ENCODE measurements around the gene SIGLEC1. TPM values are rescaled to one million over a fixed set of nuclear protein-coding genes. Genes with fewer than 3 reads are reported as not detected.

The SIGLEC1 gene
- total RNA-seq, 1 donor from 2014 or later: 114 TPM

DNA sequence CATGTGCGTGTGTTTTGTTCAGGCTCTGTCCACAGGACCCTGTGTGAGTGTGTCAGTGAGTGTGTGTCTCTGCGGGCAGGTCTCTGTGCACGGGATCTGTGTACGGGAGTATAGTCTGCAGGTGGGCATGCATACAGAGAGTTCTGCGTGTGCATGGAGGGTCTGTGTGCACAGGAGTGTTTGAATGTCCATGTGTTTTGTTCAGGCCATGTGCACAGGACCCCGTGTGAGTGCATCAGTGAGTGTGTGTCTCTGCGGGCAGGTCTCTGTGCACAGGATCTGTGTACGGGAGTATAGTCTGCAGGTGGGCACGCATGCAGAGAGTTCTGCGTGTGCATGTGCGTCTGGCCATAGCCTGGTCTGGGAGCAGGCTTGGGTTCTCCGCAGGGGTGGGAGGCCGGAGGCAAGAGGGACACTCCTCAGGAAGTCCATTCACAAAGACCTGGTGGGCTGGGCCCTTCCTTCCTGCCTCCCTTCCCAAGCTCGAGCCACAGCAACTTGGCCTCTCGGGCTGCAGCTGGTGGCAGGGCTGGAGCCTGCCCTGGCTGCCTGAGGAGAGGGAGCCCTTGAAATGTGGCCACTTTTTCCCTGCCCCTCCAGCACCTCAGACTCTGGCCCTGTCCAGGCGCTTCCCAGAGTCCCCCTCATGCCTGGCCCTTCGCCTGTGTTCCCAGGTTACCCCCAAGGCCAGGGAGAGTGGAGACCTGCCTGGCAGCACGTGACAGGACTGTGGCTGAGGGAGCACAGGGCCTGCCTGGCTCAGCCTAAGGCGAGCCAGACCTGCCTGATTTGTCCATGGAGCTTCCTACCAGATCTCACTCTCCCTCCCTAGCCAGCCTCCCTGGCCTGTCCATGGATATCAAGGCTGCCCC lies 26.9 kb upstream of the SIGLEC1 start:
- Histone ChIP-seq H3K4me1 (peaks cover 64% of the 10 kb centered on the region), H3K9me3 (no peaks in the 10 kb centered on the region), H3K4me3 (peak overlapping the region; percentile 14), H3K27me3 (ENCODE audit: low read depth) (no peaks in the 10 kb centered on the region), H3K36me3 (peaks cover 9% of the 10 kb centered on the region), H3K27ac (peak overlapping the region; percentile 81)
- ATAC-seq (peak; percentile 39 to 58), DNase-seq (no peak)
- intact Hi-C loops (cut with DNase I): no loop called here
- TF ChIP-seq, protein P1, sequence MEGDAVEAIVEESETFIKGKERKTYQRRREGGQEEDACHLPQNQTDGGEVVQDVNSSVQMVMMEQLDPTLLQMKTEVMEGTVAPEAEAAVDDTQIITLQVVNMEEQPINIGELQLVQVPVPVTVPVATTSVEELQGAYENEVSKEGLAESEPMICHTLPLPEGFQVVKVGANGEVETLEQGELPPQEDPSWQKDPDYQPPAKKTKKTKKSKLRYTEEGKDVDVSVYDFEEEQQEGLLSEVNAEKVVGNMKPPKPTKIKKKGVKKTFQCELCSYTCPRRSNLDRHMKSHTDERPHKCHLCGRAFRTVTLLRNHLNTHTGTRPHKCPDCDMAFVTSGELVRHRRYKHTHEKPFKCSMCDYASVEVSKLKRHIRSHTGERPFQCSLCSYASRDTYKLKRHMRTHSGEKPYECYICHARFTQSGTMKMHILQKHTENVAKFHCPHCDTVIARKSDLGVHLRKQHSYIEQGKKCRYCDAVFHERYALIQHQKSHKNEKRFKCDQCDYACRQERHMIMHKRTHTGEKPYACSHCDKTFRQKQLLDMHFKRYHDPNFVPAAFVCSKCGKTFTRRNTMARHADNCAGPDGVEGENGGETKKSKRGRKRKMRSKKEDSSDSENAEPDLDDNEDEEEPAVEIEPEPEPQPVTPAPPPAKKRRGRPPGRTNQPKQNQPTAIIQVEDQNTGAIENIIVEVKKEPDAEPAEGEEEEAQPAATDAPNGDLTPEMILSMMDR (IDR thresholded peaks at IDR 0.05): no peak

GRCh38 chr20:3738111-3739053 lies 26.0 kb upstream of the SIGLEC1 start:
- peaks cover 60% of the 10 kb centered on the region for H3K4me1 ChIP-seq

GRCh38 chr20:3735768-3736167 lies 23.4 kb upstream of the SIGLEC1 start:
- TF ChIP-seq, protein P1 (IDR thresholded peaks at IDR 0.05): no peak
- DNase-seq: no peak
- H3K9me3 ChIP-seq: no peaks in the 10 kb centered on the region
- H3K4me3 ChIP-seq: no peak overlapping the region
- intact Hi-C loops (cut with DNase I): no loop called here
- H3K4me1 ChIP-seq: peaks cover 66% of the 10 kb centered on the region
- ATAC-seq: no peak
- peaks cover 4% of the 10 kb centered on the region for H3K36me3 ChIP-seq
- peaks cover 15% of the 10 kb centered on the region for H3K27me3 ChIP-seq (ENCODE audit: low read depth)
- H3K27ac ChIP-seq: no peak overlapping the region

More at GRCh38 chr20:3738111-3739053, 26.0 kb upstream of the SIGLEC1 start:
- no peak for ATAC-seq
- intact Hi-C loops (cut with DNase I): no loop called here
- no peak for DNase-seq
- H3K27ac ChIP-seq: peak overlapping the region; percentile 36
- H3K27me3 ChIP-seq (ENCODE audit: low read depth): no peaks in the 10 kb centered on the region
- H3K9me3 ChIP-seq: no peaks in the 10 kb centered on the region
- TF ChIP-seq, protein P1 (IDR thresholded peaks at IDR 0.05): no peak
- H3K36me3 ChIP-seq: peaks cover 4% of the 10 kb centered on the region
- peak overlapping the region; percentile 14 for H3K4me3 ChIP-seq

DNA sequence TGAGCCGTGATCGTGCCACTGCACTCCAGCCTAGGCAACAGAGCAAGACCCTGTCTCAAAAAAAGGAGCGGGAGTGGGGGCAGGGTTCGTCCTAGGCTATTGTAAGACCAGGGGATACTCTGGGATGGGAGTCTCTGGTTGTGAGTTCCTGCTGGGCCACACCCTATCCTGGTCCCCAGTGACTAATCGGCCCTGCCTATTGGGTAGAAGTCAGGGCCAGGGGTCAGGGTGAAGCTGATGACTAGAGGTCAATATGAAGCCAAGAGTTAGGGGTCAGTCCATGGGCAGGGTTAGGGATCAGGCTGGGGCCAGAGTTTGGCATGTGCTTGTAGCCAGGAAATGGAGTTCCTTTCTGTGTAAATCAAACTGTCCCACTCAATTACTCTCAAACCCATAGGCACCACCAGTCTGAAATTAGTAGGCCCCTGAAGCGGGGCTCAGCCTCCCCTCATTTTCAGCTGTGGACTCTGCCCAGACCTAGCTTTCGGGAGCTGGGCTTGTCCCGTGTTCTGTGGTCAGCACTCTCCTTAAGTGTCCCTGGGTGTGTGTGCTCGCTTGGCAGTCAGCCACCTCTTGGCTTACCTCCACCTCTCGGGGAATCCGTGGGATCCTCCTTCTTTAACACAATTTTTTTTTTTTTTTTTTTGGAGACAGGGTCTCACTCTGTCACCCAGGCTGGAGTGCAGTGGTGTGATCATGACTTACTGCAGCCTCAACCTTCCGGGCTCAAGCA lies 21.9 kb upstream of the SIGLEC1 start:
- DNase-seq: peak; percentile 65
- Histone ChIP-seq H3K4me1 (peaks cover 60% of the 10 kb centered on the region), H3K27me3 (ENCODE audit: low read depth) (peaks cover 16% of the 10 kb centered on the region), H3K4me3 (peak overlapping the region; percentile 62), H3K27ac (peak overlapping the region; percentile 79), H3K36me3 (peaks cover 4% of the 10 kb centered on the region), H3K9me3 (no peaks in the 10 kb centered on the region)
- peak; percentile 50 to 56 for ATAC-seq
- intact Hi-C loops (cut with DNase I): no loop called here
- TF ChIP-seq, protein P1 (IDR thresholded peaks at IDR 0.05): no peak

Data from lower lobe of right lung (tissue), 2 donors.